B cell (primary cell): Measurements from ENCODE around the gene SPPL3. TPM values are rescaled to one million over a fixed set of nuclear protein-coding genes. Genes with fewer than 3 reads are reported as not detected.

Experiments used
- ATAC-seq: fragments of 200-7000 bp; cut with Tn5 transposase; one replicate; pipeline ENCODE4 v1.10.0; 2021; ENCODE audit warnings: low read depth, mild to moderate bottlenecking, moderate number of reproducible peaks, moderate library complexity
- CTCF ChIA-PET: fragments of 350-600 bp; sonication (Branson Sonifier 250); formaldehyde crosslinking; loops from one replicate; lab custom pipeline; 2021; ENCODE audit warnings: antibody characterized with exemption, inconsistent platforms; lab: Charles Lee
- POLR2A ChIA-PET: fragments of 350-600 bp; sonication (Branson Sonifier 250); formaldehyde crosslinking; loops from one replicate; lab custom pipeline; 2021; ENCODE audit warnings: antibody characterized with exemption; lab: Charles Lee
- DNase-seq: peaks from one replicate; pipeline ENCODE4 v3.0.0; 2013
- H2AFZ ChIP-seq: 2 replicates; pipeline ENCODE4 v1.6.1; 2012; ENCODE audit warnings: mild to moderate bottlenecking, low read depth, low read length; ENCODE audit not compliant: insufficient read depth, poor library complexity, severe bottlenecking
- H3K27ac ChIP-seq, 2 donors: 1 replicate in 1 of 2; 2 replicates in 1 of 2; pipeline ENCODE4 v1.5.1; 2012 to 2013; ENCODE audit warnings: low read length in 2 of 2, mild to moderate bottlenecking in 2 of 2, moderate library complexity in 1 of 2
- H3K27me3 ChIP-seq, 4 experiments: fragments of 200-600 bp in 1 of 4; sonication (generic) in 1 of 4; replicated peaks in 1 of 4; 1 replicate in 2 of 4; 2 replicates in 2 of 4; pipeline versions ENCODE4 v1.6.1 to v1.7.0; 2013 to 2016; ENCODE audit warnings: low read length in 3 of 4, mild to moderate bottlenecking in 2 of 4, mixed read lengths in 1 of 4, moderate library complexity in 1 of 4; ENCODE audit not compliant: insufficient read depth in 4 of 4, control insufficient read depth in 3 of 4; ENCODE audit errors: control extremely low read depth in 1 of 4
- H3K36me3 ChIP-seq, 2 experiments: replicated peaks in 1 of 2; 1 replicate in 1 of 2; 2 replicates in 1 of 2; pipeline versions ENCODE4 v1.6.1 to v1.7.1; 2013; ENCODE audit warnings: low read length in 1 of 2; ENCODE audit not compliant: insufficient read depth in 2 of 2, control insufficient read depth in 1 of 2; ENCODE audit errors: control extremely low read depth in 1 of 2, extremely low read depth in 1 of 2
- H3K4me1 ChIP-seq, 2 donors: fragments of 200-600 bp in 1 of 2; sonication (generic) in 1 of 2; 1 replicate in 1 of 2; 2 replicates in 1 of 2; pipeline versions ENCODE4 v1.5.1 to v1.6.1; 2013 to 2017; ENCODE audit warnings: low read length in 2 of 2; ENCODE audit not compliant: control insufficient read depth in 2 of 2, insufficient read depth in 2 of 2
- H3K4me2 ChIP-seq: replicated peaks from 2 replicates; pipeline ENCODE3; 2012; ENCODE audit warnings: mild to moderate bottlenecking, low read depth, low read length; ENCODE audit not compliant: poor library complexity, severe bottlenecking
- H3K4me3 ChIP-seq, 5 experiments: fragments of 200-600 bp in 1 of 5; sonication (generic) in 1 of 5; 1 replicate in 3 of 5; 2 replicates in 2 of 5; pipeline versions ENCODE4 v1.5.1 to v1.7.0; 2011 to 2016; ENCODE audit warnings: low read length in 4 of 5, mild to moderate bottlenecking in 4 of 5, low read depth in 2 of 5, control low read depth in 1 of 5, moderate library complexity in 1 of 5; ENCODE audit not compliant: insufficient read depth in 1 of 5; ENCODE audit errors: control extremely low read depth in 1 of 5, extremely low read depth in 1 of 5
- H3K79me2 ChIP-seq: fragments of 200-600 bp; sonication (generic); one replicate; pipeline ENCODE4 v1.6.0; 2016; ENCODE audit warnings: low read length; ENCODE audit not compliant: control insufficient read depth, insufficient read depth
- H3K9ac ChIP-seq: fragments of 200-600 bp; sonication (generic); 2 replicates; pipeline ENCODE4 v1.6.1; 2017; ENCODE audit warnings: mild to moderate bottlenecking, low read length, moderate library complexity
- H3K9me3 ChIP-seq, 3 donors: one replicate each; pipeline versions ENCODE4 v1.6.1 to v1.7.1; 2013; ENCODE audit warnings: low read length in 2 of 3; ENCODE audit not compliant: control insufficient read depth in 2 of 3, insufficient read depth in 1 of 3; ENCODE audit errors: control extremely low read depth in 1 of 3
- H4K20me1 ChIP-seq: 2 replicates; pipeline ENCODE4 v1.6.0; 2012; ENCODE audit warnings: mild to moderate bottlenecking, low read length; ENCODE audit not compliant: insufficient read depth, control insufficient read depth, poor library complexity, severe bottlenecking
- H3K27ac Mint-ChIP-seq: one replicate; pipeline ENCODE4 v1.8.0; 2021; ENCODE audit warnings: mixed read lengths
- H3K27me3 Mint-ChIP-seq: one replicate; pipeline ENCODE4 v1.8.0; 2021; ENCODE audit warnings: mixed read lengths
- H3K4me1 Mint-ChIP-seq: one replicate; pipeline ENCODE4 v1.8.0; 2021; ENCODE audit warnings: mixed read lengths
- H3K4me3 Mint-ChIP-seq: one replicate; pipeline ENCODE4 v1.8.0; 2021; ENCODE audit warnings: mixed read lengths
- H3K9me3 Mint-ChIP-seq: one replicate; pipeline ENCODE4 v1.8.0; 2022; ENCODE audit warnings: mixed read lengths; ENCODE audit not compliant: insufficient read depth
- EZH2 ChIP-seq: IDR thresholded peaks from 2 replicates; pipeline ENCODE4 v1.6.1; 2012; ENCODE audit warnings: borderline replicate concordance, low read depth, mild to moderate bottlenecking, moderate library complexity, low read length; ENCODE audit not compliant: insufficient read depth, poor library complexity, severe bottlenecking
- WGBS: methylation state at CpG from one replicate; pipeline ENCODE4 v1.1.5; 2013; ENCODE audit warnings: missing lambda C conversion rate; ENCODE audit not compliant: insufficient coverage; 5-methylcytosine and 5-hydroxymethylcytosine counted together
- intact Hi-C: fragments of 100-400 bp; cut with micrococcal nuclease; formaldehyde crosslinking; loops from one replicate; pipeline ENCODE4 v1.10.0; 2022
- polyA plus RNA-seq: library from polyadenylated mRNA; depleted of rRNA; stranded (reverse); fragments of >200 nt; gene quantifications from 2 replicates; pipeline ENCODE4 v1.2.3, GENCODE V29; 2012
- total RNA-seq, 2 donors: library from RNA; stranded (reverse); fragments of 120-200 nt in 1 of 2; gene quantifications; 1 replicate in 1 of 2; 2 replicates in 1 of 2; pipeline versions ENCODE4 v1.2.3 to v1.2.4, GENCODE V29; 2013 to 2022
- TF ChIP-seq, protein P1 (sequence below): fragments of 200-600 bp; IDR thresholded peaks from one replicate; pipeline ENCODE4 v1.8.0; 2022; ENCODE audit warnings: antibody characterized with exemption, mild to moderate bottlenecking

The SPPL3 gene
- total and polyA plus RNA-seq, 2 donors (not counting 1 experiment from before 2014, with no cell fraction given) = 12.3 to 43.6 TPM

DNA sequence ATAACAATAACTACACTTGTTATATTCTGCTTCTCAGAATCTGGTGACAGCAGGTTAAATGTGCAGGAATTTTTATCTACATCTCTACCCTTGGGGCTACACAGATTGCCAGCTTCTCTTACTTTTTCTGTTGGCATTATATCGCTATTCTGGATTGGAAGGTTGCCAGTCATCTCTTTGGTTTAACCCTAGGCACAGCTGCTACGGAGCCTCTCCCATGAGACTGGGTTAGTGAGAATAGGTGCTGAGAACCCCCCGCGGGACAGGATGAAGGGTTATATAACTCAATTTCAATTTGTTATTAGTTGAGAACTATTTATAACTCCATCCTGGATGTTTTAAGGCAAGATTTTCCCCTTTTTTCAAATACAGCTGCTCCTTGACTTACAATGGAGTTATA lies 105.5 kb downstream of the SPPL3 start:
- Histone ChIP-seq H3K27ac (peak overlapping the region in 1 of 2 donors; percentile 27), H3K9ac (peak overlapping the region; percentile 2), H4K20me1 (peaks cover 43% of the 10 kb centered on the region), H2AFZ (no peak overlapping the region), H3K4me2 (peak overlapping the region; percentile 42), H3K27me3 (no peaks in the 10 kb centered on the region), H3K79me2 (peaks cover 50% of the 10 kb centered on the region), H3K36me3 (peaks cover 4% of the 10 kb centered on the region in 2 experiments), H3K4me3 (peak overlapping the region in 1 of 5 experiments; percentile 34), H3K4me1 (peaks cover 29 to 30% of the 10 kb centered on the region in 2 donors), H3K9me3 (peaks cover 0 to 18% (median 13%) of the 10 kb centered on the region in 3 donors)
- H3K27me3 Mint-ChIP-seq = no peaks in the 10 kb centered on the region
- POLR2A ChIA-PET = no interaction called here
- no CpG with 5 or more reads among the region's 4 CpGs for WGBS
- intact Hi-C loops = loop anchor here (2.0 kb wide), 1 partner anchor 22 kb away; no protein-coding TSS in a partner anchor
- peak overlapping the region; percentile 43 for H3K27ac Mint-ChIP-seq
- CTCF ChIA-PET = interaction anchor here (1.4 to 1.5 kb wide), 2 partner anchors 105 to 173 kb away, joined by 4 to 5 read pairs; partner anchors contain the start of gene SPPL3
- H3K4me3 Mint-ChIP-seq = peak overlapping the region; percentile 39
- ATAC-seq (no peak), DNase-seq (no peak)
- TF ChIP-seq EZH2 = no peak
- TF ChIP-seq, protein P1, sequence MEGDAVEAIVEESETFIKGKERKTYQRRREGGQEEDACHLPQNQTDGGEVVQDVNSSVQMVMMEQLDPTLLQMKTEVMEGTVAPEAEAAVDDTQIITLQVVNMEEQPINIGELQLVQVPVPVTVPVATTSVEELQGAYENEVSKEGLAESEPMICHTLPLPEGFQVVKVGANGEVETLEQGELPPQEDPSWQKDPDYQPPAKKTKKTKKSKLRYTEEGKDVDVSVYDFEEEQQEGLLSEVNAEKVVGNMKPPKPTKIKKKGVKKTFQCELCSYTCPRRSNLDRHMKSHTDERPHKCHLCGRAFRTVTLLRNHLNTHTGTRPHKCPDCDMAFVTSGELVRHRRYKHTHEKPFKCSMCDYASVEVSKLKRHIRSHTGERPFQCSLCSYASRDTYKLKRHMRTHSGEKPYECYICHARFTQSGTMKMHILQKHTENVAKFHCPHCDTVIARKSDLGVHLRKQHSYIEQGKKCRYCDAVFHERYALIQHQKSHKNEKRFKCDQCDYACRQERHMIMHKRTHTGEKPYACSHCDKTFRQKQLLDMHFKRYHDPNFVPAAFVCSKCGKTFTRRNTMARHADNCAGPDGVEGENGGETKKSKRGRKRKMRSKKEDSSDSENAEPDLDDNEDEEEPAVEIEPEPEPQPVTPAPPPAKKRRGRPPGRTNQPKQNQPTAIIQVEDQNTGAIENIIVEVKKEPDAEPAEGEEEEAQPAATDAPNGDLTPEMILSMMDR = no peak
- peaks cover 13% of the 10 kb centered on the region for H3K9me3 Mint-ChIP-seq
- H3K4me1 Mint-ChIP-seq = peaks cover 49% of the 10 kb centered on the region
